Measurements from ENCODE around the gene WDR44. TPM values are rescaled to one million over a fixed set of nuclear protein-coding genes. Genes with fewer than 3 reads are reported as not detected.

WDR44 gene
- total RNA-seq, 4 donors from 2014 or later = 12.6 to 16.3 (median 14.1) TPM

- ATAC-seq (no peak), DNase-seq (no peak)
- Histone ChIP-seq H3K9me3 (no peaks in the 10 kb centered on the region), H3K27me3 (no peaks in the 10 kb centered on the region), H3K36me3 (no peaks in the 10 kb centered on the region), H3K4me1 (no peaks in the 10 kb centered on the region), H3K27ac (no peak overlapping the region), H3K4me3 (no peak overlapping the region)
- intact Hi-C loops (cut with DNase I; ENCODE audit: low total_unique reads) (no loop called here), in situ Hi-C loops (cut with MboI; ENCODE audit: low sequenced_read_pairs in 4 of 4) (no loop called here)
- TF ChIP-seq CTCF (IDR thresholded peaks at IDR 0.05 in 4 of 5, conservative IDR thresholded peaks at IDR 0.05 in 1 of 5) (no peak), POLR2A (IDR thresholded peaks at IDR 0.05) (no peak)
Observed at GRCh38 chrX:118383120-118383519, 37.2 kb downstream of the WDR44 start.

GRCh38 chrX:118392716-118393115 is 46.8 kb downstream of the WDR44 start:
- TF ChIP-seq POLR2A (IDR thresholded peaks at IDR 0.05) = no peak
- TF ChIP-seq CTCF (IDR thresholded peaks at IDR 0.05 in 4 of 5, conservative IDR thresholded peaks at IDR 0.05 in 1 of 5) = no peak
- intact Hi-C loops (cut with DNase I; ENCODE audit: low total_unique reads) = no loop called here
- DNase-seq (no peak), ATAC-seq (no peak)
- in situ Hi-C loops (cut with MboI; ENCODE audit: low sequenced_read_pairs in 4 of 4) = no loop called here
- H3K4me1 ChIP-seq = no peaks in the 10 kb centered on the region
- H3K9me3 ChIP-seq = no peaks in the 10 kb centered on the region
- H3K27ac ChIP-seq = no peak overlapping the region
- H3K4me3 ChIP-seq = no peak overlapping the region
- no peaks in the 10 kb centered on the region for H3K36me3 ChIP-seq
- no peaks in the 10 kb centered on the region for H3K27me3 ChIP-seq

GRCh38 chrX:118396113-118396512 is 50.2 kb downstream of the WDR44 start:
- in situ Hi-C loops (cut with MboI; ENCODE audit: low sequenced_read_pairs in 4 of 4) (no loop called here), intact Hi-C loops (cut with DNase I; ENCODE audit: low total_unique reads) (no loop called here)

GRCh38 chrX:118418811-118419251 is 72.9 kb downstream of the WDR44 start:
- intact Hi-C loops (cut with DNase I; ENCODE audit: low total_unique reads) = no loop called here
- DNase-seq (no peak), ATAC-seq (no peak)
- in situ Hi-C loops (cut with MboI; ENCODE audit: low sequenced_read_pairs in 4 of 4) = no loop called here
- Histone ChIP-seq H3K9me3 (no peaks in the 10 kb centered on the region), H3K4me3 (no peak overlapping the region), H3K4me1 (no peaks in the 10 kb centered on the region), H3K27me3 (no peaks in the 10 kb centered on the region), H3K27ac (no peak overlapping the region), H3K36me3 (no peaks in the 10 kb centered on the region)
- TF ChIP-seq CTCF (IDR thresholded peaks at IDR 0.05 in 4 of 5, conservative IDR thresholded peaks at IDR 0.05 in 1 of 5) (no peak), POLR2A (IDR thresholded peaks at IDR 0.05) (no peak)

More at GRCh38 chrX:118396113-118396512, 50.2 kb downstream of the WDR44 start:
- ATAC-seq (no peak), DNase-seq (no peak)
- Histone ChIP-seq H3K27me3 (no peaks in the 10 kb centered on the region), H3K4me1 (no peaks in the 10 kb centered on the region), H3K36me3 (peaks cover 3 to 12% of the 10 kb centered on the region in 2 donors), H3K27ac (no peak overlapping the region), H3K9me3 (no peaks in the 10 kb centered on the region), H3K4me3 (no peak overlapping the region)
- TF ChIP-seq POLR2A (IDR thresholded peaks at IDR 0.05) = no peak

- no peak overlapping the region for H3K27ac ChIP-seq
- no peak for TF ChIP-seq CTCF (IDR thresholded peaks at IDR 0.05 in 4 of 5, conservative IDR thresholded peaks at IDR 0.05 in 1 of 5)
- no peak for TF ChIP-seq POLR2A (IDR thresholded peaks at IDR 0.05)
- in situ Hi-C loops (cut with MboI; ENCODE audit: low sequenced_read_pairs in 4 of 4) = no loop called here
- no peaks in the 10 kb centered on the region for H3K9me3 ChIP-seq
- no peaks in the 10 kb centered on the region for H3K36me3 ChIP-seq
- ATAC-seq (no peak), DNase-seq (no peak)
- H3K27me3 ChIP-seq = no peaks in the 10 kb centered on the region
- intact Hi-C loops (cut with DNase I; ENCODE audit: low total_unique reads) = no loop called here
- H3K4me3 ChIP-seq = no peak overlapping the region
- no peaks in the 10 kb centered on the region for H3K4me1 ChIP-seq
Observed at GRCh38 chrX:118420462-118420861, 74.6 kb downstream of the WDR44 start.
